Activated T-cell treated with anti-CD3 and anti-CD28 coated beads, Interleukin-2, amount 50 U/mL, for 24 hours (primary cell): ENCODE data around the gene CTBP2.
"Not testable (repeated sequence)": the region's sequence is repeated elsewhere in the genome, so short reads cannot be mapped to it uniquely, and the experiment has no call there.

ENCODE experiments used
- DNase-seq: peaks from one replicate; pipeline ENCODE4 v3.0.0-alpha.2; 2020
- H3K27ac Mint-ChIP-seq: 2 replicates; pipeline ENCODE4 v1.8.0; 2020; ENCODE audit warnings: mild to moderate bottlenecking, mixed read lengths
- H3K27me3 Mint-ChIP-seq: 2 replicates; pipeline ENCODE4 v1.8.0; 2020; ENCODE audit warnings: mixed read lengths
- H3K36me3 Mint-ChIP-seq: 2 replicates; pipeline ENCODE4 v1.8.0; 2020; ENCODE audit warnings: low read depth, mixed read lengths
- H3K4me1 Mint-ChIP-seq: 2 replicates; pipeline ENCODE4 v1.8.0; 2020; ENCODE audit warnings: low read depth, mixed read lengths
- H3K4me3 Mint-ChIP-seq: 2 replicates; pipeline ENCODE4 v1.8.0; 2020; ENCODE audit warnings: mild to moderate bottlenecking, moderate library complexity, mixed read lengths
- H3K9me3 Mint-ChIP-seq: 2 replicates; pipeline ENCODE4 v1.8.0; 2020; ENCODE audit warnings: mixed read lengths

CTBP2 gene

GRCh38 chr10:125082881-125083575 lies 77.3 kb downstream of the CTBP2 start:
- Mint-ChIP-seq H3K36me3 (no peaks in the 10 kb centered on the region), H3K9me3 (no peaks in the 10 kb centered on the region), H3K4me3 (no peak overlapping the region), H3K27ac (no peak overlapping the region), H3K27me3 (peaks cover 12% of the 10 kb centered on the region), H3K4me1 (no peaks in the 10 kb centered on the region)
- DNase-seq = no peak

DNA sequence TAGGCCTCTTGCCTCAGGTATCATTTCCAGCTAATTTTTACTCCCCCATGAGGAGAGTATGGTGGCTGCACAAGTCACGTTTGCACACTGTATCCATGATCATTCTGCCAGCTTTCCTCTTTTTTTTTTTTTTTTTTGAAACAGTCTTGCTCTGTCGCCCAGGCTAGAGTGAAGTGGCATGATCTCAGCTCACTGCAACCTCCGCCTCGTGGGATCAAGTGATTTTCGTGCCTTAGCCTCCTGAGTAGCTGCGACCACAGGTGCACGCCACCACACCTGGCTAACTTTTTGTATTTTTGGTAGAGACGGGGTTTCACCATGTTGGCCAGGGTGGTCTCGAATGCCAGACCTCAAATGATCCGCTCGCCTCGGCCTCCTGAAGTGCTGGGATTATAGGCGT lies 77.9 kb downstream of the CTBP2 start:
- not testable (repeated sequence) for H3K4me1 Mint-ChIP-seq, H3K27ac Mint-ChIP-seq, H3K27me3 Mint-ChIP-seq, H3K36me3 Mint-ChIP-seq, DNase-seq, H3K4me3 Mint-ChIP-seq, H3K9me3 Mint-ChIP-seq

DNA sequence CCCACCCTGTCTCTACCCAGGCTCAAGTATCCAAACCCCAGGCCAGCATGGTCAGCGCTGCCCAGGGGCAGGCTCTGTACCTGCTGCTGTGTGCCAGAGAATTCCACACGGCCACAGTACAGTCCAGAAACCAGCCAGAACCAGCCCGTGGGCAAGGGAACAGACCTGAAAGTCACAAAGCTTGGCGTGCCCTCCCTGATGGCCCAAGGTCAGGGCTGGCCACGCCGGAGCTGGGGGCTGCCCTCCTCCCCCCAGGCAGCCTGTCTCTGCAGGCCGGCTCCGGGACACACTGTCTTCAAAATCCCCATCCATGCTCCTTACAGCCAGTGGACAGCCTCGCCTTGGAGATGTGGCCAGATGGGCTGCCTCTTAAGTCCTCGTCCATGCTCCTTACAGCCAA lies 78.4 kb downstream of the CTBP2 start:
- Mint-ChIP-seq H3K4me3 (no peak overlapping the region), H3K27ac (no peak overlapping the region), H3K27me3 (peaks cover 5% of the 10 kb centered on the region), H3K4me1 (no peaks in the 10 kb centered on the region), H3K36me3 (no peaks in the 10 kb centered on the region), H3K9me3 (no peaks in the 10 kb centered on the region)
- DNase-seq = no peak

- H3K27me3 Mint-ChIP-seq = peaks cover 11% of the 10 kb centered on the region
- H3K4me3 Mint-ChIP-seq = no peak overlapping the region
- H3K36me3 Mint-ChIP-seq = no peaks in the 10 kb centered on the region
- H3K9me3 Mint-ChIP-seq = no peaks in the 10 kb centered on the region
- DNase-seq = no peak
- H3K27ac Mint-ChIP-seq = no peak overlapping the region
- no peaks in the 10 kb centered on the region for H3K4me1 Mint-ChIP-seq
Observed at GRCh38 chr10:125080984-125081383, 79.4 kb downstream of the CTBP2 start.

- no peaks in the 10 kb centered on the region for H3K36me3 Mint-ChIP-seq
- H3K9me3 Mint-ChIP-seq = no peaks in the 10 kb centered on the region
- peaks cover 12% of the 10 kb centered on the region for H3K27me3 Mint-ChIP-seq
- no peak for DNase-seq
- no peaks in the 10 kb centered on the region for H3K4me1 Mint-ChIP-seq
- no peak overlapping the region for H3K27ac Mint-ChIP-seq
- H3K4me3 Mint-ChIP-seq = no peak overlapping the region
Observed at GRCh38 chr10:125080296-125080695, 80.1 kb downstream of the CTBP2 start.

DNA sequence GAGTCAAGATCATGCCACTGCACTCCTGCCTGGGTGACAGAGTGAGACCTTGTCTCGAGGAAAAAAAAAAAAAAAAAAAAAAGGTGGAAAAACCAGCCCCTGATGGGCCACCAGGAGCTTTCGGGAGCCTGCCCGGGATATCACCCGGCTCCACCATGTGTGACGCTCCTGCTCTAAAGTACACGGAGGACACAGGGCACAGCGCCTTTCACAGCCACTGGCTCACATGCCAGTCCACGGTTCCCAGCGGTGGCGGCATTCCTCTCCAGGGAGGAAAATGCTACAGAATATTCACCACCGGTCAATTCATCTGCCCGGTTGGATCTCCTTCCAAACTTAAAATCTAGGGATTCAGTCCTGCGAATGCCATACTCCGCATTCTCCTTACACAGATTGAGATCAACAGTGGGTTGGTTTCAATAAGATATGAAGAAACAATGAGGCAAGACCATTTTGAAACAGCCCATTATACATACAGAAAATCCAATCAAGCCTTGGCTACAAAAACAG lies 81.2 kb downstream of the CTBP2 start:
- Mint-ChIP-seq H3K4me1 (no peaks in the 10 kb centered on the region), H3K4me3 (no peak overlapping the region), H3K9me3 (no peaks in the 10 kb centered on the region), H3K27ac (no peak overlapping the region), H3K36me3 (no peaks in the 10 kb centered on the region), H3K27me3 (peaks cover 10% of the 10 kb centered on the region)
- DNase-seq = no peak

DNA sequence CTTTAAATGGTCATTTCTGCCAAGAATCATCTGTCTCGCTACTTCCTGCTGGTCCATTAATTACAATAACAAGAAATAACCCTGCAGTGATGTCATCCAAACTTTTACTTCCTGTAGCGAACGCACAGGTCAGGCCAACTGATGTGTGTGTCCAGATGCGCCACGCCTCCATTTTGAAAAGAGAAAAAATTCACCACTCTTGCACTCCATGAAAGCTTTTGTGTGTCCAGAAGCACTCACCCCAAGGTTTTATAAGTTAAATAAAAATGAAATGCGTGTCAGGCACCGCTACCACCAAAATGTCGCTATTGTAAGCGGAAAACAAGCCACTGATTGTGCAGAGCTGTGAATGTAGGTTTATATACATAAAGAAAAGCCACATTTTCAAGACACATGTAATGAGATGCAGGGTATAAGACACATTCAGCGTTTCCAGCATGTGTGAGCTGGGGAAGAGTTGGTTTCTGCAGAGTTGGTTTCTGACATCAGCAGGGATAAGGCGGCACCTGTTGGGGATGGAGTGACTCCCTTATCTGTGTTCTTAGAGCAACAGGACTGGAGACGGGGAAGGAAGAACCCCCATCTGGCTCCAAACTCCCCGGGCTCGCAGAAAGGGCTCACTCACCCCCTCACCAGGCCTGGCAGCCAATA lies 83.3 kb downstream of the CTBP2 start:
- DNase-seq = no peak
- H3K4me1 Mint-ChIP-seq = no peaks in the 10 kb centered on the region
- no peaks in the 10 kb centered on the region for H3K36me3 Mint-ChIP-seq
- H3K27ac Mint-ChIP-seq = no peak overlapping the region
- no peaks in the 10 kb centered on the region for H3K9me3 Mint-ChIP-seq
- peaks cover 20% of the 10 kb centered on the region for H3K27me3 Mint-ChIP-seq
- H3K4me3 Mint-ChIP-seq = no peak overlapping the region

DNA sequence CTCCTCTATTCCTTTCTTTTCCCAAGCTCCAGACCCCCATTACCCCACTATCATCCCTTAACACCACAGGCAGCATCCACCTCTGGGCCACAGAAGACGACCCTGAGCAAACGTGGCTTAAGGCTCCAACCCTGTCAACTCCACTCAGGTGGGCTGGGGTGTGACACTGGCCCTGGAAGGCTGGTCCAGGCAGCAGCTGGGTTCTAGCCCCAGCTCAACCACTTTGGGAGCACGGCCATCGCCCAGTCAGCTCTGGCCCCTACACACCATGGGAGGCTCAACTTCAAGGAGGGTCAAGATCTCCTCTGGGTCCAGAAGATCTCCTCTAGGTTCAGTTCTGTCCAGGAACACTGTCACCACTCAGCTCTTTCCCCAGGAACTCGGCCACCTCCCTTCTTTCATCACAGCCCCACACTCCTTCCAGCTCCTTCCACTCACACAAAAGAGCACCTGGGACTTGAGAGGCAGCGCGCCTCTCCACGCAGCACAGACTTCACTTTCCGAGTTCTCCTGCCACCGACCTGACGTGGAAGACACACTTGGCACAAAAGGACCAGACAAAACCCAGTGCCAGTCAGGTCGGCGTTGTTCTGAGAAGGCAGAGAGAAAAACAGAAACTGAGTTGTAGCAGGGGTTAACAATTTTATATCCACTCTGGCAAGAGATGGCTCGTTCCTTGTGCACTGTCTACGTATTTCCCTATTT lies 84.1 kb downstream of the CTBP2 start:
- no peak overlapping the region for H3K27ac Mint-ChIP-seq
- peaks cover 25% of the 10 kb centered on the region for H3K27me3 Mint-ChIP-seq
- H3K4me3 Mint-ChIP-seq = no peak overlapping the region
- no peak for DNase-seq
- H3K36me3 Mint-ChIP-seq = no peaks in the 10 kb centered on the region
- H3K4me1 Mint-ChIP-seq = no peaks in the 10 kb centered on the region
- no peaks in the 10 kb centered on the region for H3K9me3 Mint-ChIP-seq

DNA sequence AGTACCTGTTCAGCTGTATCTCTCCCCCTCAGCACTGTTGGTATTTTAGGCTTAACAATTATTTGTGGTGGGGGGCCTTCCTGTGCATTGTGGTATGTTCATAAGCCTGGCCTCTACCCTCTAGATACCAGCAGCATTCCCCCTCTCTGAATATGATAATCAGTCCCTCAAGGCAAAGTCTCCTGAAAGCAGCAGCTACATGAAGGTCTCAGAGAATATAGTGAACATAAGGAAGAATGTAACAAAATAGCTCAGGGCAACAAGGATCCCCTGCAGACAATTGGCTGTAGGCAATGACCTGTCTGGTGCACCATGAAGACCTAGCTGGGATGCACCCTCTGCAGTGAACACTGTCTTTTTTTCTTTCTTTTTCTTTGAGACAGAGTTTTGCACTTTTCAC lies 86.4 kb downstream of the CTBP2 start:
- no peak for DNase-seq
- no peak overlapping the region for H3K27ac Mint-ChIP-seq

GRCh38 chr10:125072794-125073193 lies 87.6 kb downstream of the CTBP2 start:
- no peaks in the 10 kb centered on the region for H3K36me3 Mint-ChIP-seq
- no peaks in the 10 kb centered on the region for H3K4me1 Mint-ChIP-seq
- no peaks in the 10 kb centered on the region for H3K9me3 Mint-ChIP-seq
- no peak for DNase-seq
- H3K27ac Mint-ChIP-seq = no peak overlapping the region
- no peak overlapping the region for H3K4me3 Mint-ChIP-seq
- H3K27me3 Mint-ChIP-seq = peaks cover 36% of the 10 kb centered on the region

More for the DNA sequence above, 86.4 kb downstream of the CTBP2 start:
- Mint-ChIP-seq H3K9me3 (no peaks in the 10 kb centered on the region), H3K4me3 (no peak overlapping the region), H3K4me1 (no peaks in the 10 kb centered on the region), H3K36me3 (no peaks in the 10 kb centered on the region), H3K27me3 (peaks cover 30% of the 10 kb centered on the region)

- Mint-ChIP-seq H3K27ac (no peak overlapping the region), H3K4me1 (no peaks in the 10 kb centered on the region), H3K27me3 (peaks cover 47% of the 10 kb centered on the region), H3K9me3 (no peaks in the 10 kb centered on the region), H3K4me3 (no peak overlapping the region), H3K36me3 (no peaks in the 10 kb centered on the region)
- DNase-seq = no peak
Observed at GRCh38 chr10:125071008-125071407, 89.4 kb downstream of the CTBP2 start.

GRCh38 chr10:125068406-125068805 lies 92.0 kb downstream of the CTBP2 start:
- peaks cover 55% of the 10 kb centered on the region for H3K27me3 Mint-ChIP-seq
- peaks cover 18% of the 10 kb centered on the region for H3K4me1 Mint-ChIP-seq

DNA sequence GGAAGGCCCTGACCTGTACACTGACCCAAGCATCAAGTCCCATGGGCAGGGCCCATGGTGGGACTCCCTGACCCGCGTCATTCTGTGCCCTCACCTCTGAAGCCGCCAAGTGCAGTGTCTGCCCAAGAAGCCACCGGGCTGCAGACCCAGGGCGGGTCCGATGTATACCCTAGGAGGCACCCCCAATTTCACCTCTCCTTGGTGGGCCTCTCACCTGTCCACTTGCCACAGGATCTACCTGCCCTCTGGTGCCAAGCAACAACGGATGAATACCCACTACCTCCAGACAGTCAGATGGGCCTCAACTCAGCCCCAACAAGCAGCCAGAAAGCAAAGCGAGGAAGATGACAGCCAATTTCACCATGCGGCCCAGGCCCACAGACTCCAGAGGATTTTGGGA lies 92.6 kb downstream of the CTBP2 start:
- DNase-seq = no peak
- Mint-ChIP-seq H3K27ac (no peak overlapping the region), H3K4me1 (peaks cover 18% of the 10 kb centered on the region), H3K27me3 (peaks cover 56% of the 10 kb centered on the region), H3K4me3 (no peak overlapping the region), H3K36me3 (no peaks in the 10 kb centered on the region), H3K9me3 (no peaks in the 10 kb centered on the region)

More at GRCh38 chr10:125068406-125068805, 92.0 kb downstream of the CTBP2 start:
- Mint-ChIP-seq H3K36me3 (no peaks in the 10 kb centered on the region), H3K4me3 (no peak overlapping the region), H3K27ac (no peak overlapping the region), H3K9me3 (no peaks in the 10 kb centered on the region)
- DNase-seq = no peak

DNA sequence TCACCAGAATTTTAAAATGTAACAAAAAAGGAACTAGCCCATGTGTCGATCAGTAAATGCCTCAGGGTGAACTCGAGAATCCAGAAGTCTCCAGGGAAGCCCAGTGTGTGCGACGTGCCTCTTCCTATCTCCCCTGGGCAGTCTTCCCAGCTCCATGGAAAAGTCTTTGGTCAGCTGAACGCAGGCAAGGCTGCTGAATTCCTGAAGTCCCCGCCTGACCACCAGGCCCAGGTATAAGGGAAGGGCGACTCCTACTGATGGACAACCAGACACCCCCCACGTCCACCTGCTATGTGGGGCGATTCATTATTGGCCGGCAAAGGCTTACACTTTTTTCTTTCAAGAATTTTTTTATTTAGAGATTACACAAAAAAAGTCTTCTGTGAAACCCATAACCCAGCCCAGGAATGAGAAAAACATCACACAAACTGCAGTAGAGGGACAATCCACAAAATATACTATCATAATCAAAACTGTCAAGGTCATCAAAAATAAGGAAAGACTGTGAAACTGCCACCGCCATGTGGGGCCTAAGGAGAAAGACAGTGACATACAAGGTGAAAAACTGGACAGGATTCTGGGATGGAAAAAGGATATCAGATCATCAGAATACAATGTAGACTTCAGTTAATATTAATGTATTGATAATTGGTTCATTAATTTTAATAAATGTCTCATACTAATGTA lies 93.5 kb downstream of the CTBP2 start:
- Mint-ChIP-seq H3K27me3 (peaks cover 55% of the 10 kb centered on the region), H3K36me3 (no peaks in the 10 kb centered on the region), H3K4me3 (no peak overlapping the region), H3K27ac (no peak overlapping the region), H3K4me1 (peaks cover 18% of the 10 kb centered on the region), H3K9me3 (no peaks in the 10 kb centered on the region)
- DNase-seq = no peak
